ENCODE measurements around the gene UBN1.

- TF ChIP-seq JUND (IDR thresholded peaks at IDR 0.05; ENCODE audit: low read depth, low read length) (no peak), ESRRA (IDR thresholded peaks at IDR 0.05; ENCODE audit: low read length) (no peak), TBL1XR1 (IDR thresholded peaks at IDR 0.05; ENCODE audit: low read depth, low read length) (no peak), POLR2A (IDR thresholded peaks at IDR 0.05; ENCODE audit: low read depth, low read length) (no peak), EP300 (IDR thresholded peaks at IDR 0.05; ENCODE audit: borderline replicate concordance in 1 of 2, control insufficient read depth in 1 of 2, low read depth in 2 of 2, low read length in 2 of 2) (no peak), YY1 (IDR thresholded peaks at IDR 0.05; ENCODE audit: low read depth, low read length) (no peak), BHLHE40 (IDR thresholded peaks at IDR 0.05; ENCODE audit: borderline replicate concordance in 1 of 2, low read depth in 2 of 2, low read length in 1 of 2) (no peak), ZBED1 (IDR thresholded peaks at IDR 0.05; ENCODE audit: borderline replicate concordance) (no peak)
Measured at GRCh38 chr16:4891097-4891885, 44.0 kb downstream of the UBN1 start.
